G401.6 (cell line): Measurements from ENCODE around the gene MYO10.

Experiments
- FAIRE-seq: peaks from 2 replicates; lab custom pipeline; 2012; peaks lifted over from hg19 to GRCh38; lab: Jason Lieb, UNC

Gene MYO10

DNA sequence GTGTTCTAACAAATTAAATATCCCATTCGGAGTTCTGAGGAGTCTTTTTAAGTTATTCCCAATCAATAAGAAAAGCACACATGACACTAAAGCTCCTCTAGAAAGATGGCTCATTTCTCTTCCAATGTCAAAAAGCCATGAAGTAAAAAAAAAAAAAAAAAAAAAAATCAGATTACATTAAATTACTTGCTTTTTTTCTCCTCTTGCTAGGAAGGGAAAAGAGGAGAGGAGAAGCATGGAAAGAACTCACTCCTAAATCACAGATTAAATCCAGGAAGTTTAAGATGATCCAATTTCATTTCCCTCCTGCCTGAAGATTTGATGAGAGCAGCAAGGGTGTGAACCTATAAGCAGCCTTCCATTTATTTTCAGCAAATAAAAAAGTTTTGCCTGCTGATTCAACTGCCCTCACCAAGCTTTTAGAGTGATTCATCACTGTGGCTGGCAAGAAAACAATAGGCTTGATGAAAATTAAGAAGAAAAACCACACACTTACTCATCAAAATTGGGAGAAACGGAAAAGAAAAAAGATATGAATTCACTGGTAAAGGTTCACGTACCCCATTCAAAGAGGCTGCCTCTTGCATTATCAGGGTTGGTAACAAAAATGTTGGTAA lies 19.7 kb downstream of the MYO10 start:
- FAIRE-seq = no peak

DNA sequence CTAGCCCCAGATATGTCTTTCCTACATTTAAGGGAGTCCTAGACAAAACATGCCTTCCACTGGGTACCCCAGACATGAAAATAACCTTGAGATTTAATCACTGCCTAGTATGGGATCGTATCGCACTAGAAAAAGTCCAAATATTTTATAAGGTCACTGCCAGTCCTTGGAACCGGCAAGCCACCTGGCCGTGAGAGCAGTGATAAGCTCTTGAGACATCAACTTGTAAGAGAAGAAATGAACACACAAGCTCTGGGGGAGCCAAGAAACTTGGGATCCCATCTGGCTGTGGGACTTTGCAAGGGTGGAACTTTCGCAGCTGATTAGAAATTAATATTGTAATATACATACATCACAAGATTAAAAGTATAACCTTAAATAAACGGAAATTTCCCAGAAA lies 21.5 kb downstream of the MYO10 start:
- no peak for FAIRE-seq

DNA sequence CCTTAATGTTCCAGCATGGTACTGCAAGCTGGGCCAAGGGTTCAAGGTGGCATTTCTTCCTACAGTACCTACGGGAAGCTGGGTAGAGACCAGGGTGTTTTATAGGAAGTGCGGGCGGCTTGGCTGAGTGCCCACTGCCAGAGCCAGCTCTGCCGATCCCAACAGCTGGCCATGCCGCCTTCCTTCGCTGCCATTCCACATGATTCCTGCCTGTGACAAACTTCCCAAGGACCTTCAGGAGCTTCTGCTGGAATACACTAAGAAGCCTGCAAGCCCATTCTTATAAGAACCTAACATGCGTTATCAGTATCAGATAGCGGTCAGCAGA lies 22.0 kb downstream of the MYO10 start:
- FAIRE-seq = no peak

- FAIRE-seq = no peak
Observed at GRCh38 chr5:16913187-16914107, 22.6 kb downstream of the MYO10 start.

GRCh38 chr5:16912080-16912479 lies 24.0 kb downstream of the MYO10 start:
- no peak for FAIRE-seq

DNA sequence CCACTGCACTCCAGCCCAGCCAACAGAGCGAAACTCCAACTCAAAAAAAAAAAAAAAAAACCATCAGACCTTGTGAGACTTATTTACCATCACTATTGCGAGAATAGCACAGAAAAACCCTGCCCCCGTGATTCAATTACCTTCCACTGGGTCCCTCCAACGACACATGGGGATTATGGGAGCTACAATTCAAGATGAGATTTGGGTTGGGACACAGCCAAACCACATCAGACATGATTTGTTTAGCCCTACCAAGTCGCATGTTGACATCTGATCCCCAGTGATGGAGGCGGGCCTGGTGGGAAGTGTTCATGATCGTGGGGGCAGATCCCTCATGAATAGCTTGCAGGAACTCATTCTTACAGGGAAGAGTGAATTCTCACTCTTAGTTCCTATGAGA lies 26.6 kb downstream of the MYO10 start:
- no peak for FAIRE-seq

- FAIRE-seq = no peak
Observed at GRCh38 chr5:16907270-16907669, 28.8 kb downstream of the MYO10 start.

GRCh38 chr5:16906255-16906654 lies 29.8 kb downstream of the MYO10 start:
- FAIRE-seq = no peak

GRCh38 chr5:16903480-16904300 lies 32.4 kb downstream of the MYO10 start:
- no peak for FAIRE-seq

DNA sequence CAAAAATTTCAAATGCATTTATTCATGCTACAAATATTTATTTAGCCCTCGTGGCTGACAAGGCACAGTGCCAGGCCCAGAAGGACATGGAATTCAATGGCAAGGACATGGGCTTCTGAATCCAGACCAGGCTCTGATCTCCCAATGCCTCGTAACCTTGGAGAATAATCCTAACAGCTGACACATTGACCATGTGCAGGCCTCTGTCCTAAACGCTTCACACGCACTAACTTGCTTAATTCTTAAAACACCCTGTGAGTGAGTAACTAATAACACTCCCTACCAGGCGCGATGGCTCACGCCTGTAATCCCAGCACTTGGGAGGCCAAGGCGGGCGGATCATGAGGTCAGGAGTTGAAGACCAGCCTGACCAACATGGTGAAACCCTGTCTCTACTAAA lies 33.2 kb downstream of the MYO10 start:
- FAIRE-seq = no peak

DNA sequence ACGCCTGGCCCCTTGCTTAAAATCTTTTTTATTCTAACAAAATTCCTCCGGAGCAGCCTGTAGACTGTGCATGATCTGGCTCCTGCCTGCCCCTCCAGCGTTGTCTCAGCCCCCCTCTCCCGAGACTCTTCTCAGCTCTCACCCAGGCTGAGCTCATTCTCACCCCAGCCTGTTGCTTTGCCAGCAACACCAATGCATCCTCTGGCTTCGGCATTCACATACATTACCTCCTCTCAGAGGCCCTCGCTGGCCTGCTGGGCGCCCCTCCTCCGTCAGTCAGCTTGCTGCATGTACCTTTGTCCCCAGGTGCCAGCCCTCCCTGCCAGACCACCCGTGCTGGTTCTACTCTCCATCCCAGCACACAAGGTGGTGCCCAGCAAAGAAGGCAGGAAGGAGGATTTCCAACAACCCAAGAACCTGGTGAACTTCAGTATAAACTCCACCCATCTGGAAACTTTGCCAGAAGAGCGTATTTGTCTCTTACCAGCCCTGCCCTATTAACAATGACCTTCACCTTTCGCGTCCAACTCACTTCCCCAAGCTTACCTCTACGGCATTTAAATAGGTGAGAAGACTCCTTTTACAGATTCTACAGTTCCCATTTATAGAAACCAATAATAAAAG lies 35.0 kb downstream of the MYO10 start:
- no peak for FAIRE-seq

DNA sequence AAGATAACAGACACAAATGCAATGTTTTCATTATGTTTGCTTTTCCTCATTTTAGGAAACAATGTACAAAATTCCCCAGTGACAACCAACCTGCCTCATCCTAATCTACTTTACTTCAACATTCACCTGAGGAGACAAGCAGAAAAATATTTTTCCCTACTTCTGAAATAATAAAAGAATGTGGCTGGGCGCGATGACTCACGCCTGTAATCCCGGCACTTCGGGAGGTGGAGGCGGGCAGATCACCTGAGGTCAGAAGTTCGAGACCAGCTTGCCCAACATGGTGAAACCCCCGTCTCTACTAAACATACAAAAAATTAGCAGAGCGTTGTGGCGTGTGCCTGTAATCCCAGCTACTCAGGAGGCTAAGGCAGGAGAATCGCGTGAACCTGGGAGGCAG lies 36.9 kb downstream of the MYO10 start:
- FAIRE-seq = no peak

GRCh38 chr5:16897800-16898199 lies 38.3 kb downstream of the MYO10 start:
- no peak for FAIRE-seq

DNA sequence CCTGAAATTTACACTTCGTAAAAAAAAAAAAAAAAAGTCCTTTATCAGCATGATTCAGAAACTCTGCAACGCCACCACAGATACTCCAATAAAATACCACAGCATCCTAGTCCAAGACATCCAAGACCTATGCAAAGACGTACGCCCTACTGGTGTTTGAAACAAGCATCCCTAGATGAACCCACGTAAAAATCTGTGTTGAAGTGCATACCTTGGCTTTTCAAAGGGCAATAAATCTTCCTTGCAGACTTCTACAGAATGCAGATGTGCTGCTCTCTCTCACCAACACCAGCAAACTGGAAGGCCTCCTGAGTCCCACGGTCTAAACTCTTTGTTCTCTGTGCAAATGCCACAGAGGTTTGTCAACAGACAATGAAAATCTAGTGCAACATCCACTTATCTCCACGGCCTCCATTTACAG lies 38.8 kb downstream of the MYO10 start:
- no peak for FAIRE-seq

- no peak for FAIRE-seq
Observed at GRCh38 chr5:16896767-16897166, 39.3 kb downstream of the MYO10 start.

GRCh38 chr5:16894236-16895057 lies 41.6 kb downstream of the MYO10 start:
- no peak for FAIRE-seq

DNA sequence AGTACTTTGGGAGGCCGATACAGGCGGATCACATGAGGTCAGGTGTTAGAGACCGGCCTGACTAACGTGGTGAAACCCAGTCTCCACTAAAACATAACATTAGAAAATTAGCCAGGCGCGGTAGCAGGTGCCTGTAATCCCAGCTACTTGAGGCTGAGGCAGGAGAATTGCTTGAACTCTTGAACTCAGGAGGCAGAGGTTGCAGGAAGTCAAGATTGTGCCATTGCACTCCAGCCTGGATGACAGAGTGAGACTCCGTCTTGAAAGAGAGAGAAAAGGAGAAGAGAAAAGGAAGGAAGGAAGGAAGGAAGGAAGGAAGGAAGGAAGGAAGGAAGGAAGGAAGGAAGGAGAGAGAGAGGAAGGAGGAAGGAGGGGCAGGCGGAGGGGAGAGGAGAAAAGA lies 45.1 kb downstream of the MYO10 start:
- FAIRE-seq = no peak

DNA sequence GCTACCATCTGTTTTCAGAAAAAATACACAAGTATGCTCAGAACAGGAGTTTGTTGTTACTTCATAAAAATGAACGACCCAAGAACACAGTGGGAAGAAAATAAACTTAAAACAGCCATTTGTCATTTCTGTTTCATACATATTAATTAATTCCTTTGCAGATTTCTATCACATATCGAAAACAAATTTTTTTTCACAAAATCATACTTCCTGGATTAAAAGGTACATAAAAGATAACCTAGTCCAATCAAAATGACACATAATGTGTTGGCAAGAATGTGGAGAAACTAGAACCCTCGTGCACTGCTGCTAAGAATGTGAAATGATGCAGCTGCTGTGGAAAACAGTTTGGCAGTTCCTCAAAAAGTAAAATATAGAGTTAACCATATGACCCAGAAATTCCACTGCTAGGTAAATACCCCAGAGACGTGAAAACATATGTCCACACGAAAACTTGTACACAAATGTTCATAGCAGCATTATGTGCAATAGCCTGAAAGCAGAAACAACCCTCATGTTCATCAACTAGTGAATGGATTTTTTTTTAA lies 46.0 kb downstream of the MYO10 start:
- no peak for FAIRE-seq

GRCh38 chr5:16889203-16889971 lies 46.7 kb downstream of the MYO10 start:
- FAIRE-seq = no peak

DNA sequence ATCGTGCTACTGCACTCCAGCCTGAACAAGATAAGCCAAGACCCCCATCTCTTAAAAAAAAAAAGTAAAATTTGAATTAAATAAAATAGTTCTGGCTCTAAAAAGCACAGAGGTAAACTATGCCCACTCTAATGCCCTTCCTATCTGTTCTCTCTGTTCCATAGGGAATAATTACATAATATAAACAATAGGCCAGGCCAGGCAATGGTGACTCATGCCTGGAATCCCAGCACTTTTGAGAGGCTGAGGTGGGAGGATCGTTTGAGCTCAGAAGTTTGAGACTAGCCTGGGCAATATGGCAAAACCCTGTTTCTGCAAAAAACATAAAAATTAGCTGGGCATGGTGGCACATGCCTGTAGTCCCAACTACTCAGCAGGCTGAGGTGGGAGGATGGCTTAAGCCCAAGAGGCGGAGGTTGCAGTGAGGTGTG lies 47.4 kb downstream of the MYO10 start:
- no peak for FAIRE-seq
